Measurements from ENCODE around the gene FRMD4A. TPM values are rescaled to one million over a fixed set of nuclear protein-coding genes. Genes with fewer than 3 reads are reported as not detected.
A peak's percentile ranks its signal among the peaks of the same experiment; 100 is the strongest.

Gene FRMD4A
- total and polyA plus RNA-seq, 11 donors, result 12.2 to 58.1 (median 28.1) TPM

GRCh38 chr10:13637303-13637856, 693.3 kb downstream of the FRMD4A start:
- ATAC-seq (no peak), DNase-seq (no peak)
- 74 to 89% (median 84%) methylated on average over 1 of the region's 1 CpG for WGBS, 4 donors
- Histone ChIP-seq H3K27me3 (no peaks in the 10 kb centered on the region), H3K4me1 (peaks cover 0 to 31% (median 7%) of the 10 kb centered on the region in 12 donors), H3K9me3 (peaks cover 0 to 9% (median 5%) of the 10 kb centered on the region in 12 donors), H3K4me3 (no peak overlapping the region), H3K27ac (peak overlapping the region in 1 of 12 donors; percentile 19), H3K36me3 (peaks cover 0 to 32% (median 19%) of the 10 kb centered on the region in 9 donors)
- TF ChIP-seq POLR2A (IDR thresholded peaks at IDR 0.05) (no peak), CTCF (IDR thresholded peaks at IDR 0.05) (no peak)
- intact Hi-C loops (cut with DNase I), result no loop called here

DNA sequence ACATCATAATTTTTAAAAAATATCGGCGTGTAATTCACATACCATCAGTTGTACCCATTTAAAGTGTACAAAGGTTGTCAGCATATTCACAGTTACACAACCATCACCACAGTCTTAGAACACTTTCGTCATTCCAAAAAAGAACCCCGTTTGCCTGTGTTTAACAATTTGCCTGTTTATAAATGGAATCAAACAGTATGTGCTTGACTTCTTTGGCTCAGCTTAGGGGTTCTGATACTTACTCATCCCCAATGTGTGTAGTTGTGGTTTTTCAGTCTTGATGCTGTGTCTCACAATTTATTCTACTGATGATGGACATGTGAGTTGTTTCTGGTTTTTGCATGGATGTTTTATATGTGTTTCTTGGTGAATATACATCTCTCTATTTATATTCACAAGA, 693.9 kb downstream of the FRMD4A start:
- WGBS, 4 donors, result 95 to 97% (median 96%) methylated on average over 4 of the region's 4 CpGs

DNA sequence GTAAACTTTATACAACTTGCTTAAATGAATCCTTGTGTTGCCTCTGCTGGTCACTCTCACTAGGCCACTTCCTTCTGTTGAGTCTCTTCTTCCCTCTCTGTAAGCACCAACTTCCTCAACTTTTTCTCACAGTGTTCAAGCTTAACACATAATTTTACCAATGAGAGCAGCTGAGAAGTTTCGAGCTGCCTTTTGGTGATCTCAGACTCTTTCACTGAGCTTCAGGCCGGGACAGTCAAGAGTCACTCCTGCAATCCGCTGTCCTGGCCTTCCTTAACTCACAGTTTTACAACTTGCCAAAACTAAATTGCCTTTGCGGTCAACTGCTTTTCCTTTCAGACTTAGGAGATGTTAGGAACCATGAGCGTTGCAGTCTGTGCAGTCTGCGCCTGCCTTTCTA, 696.5 kb downstream of the FRMD4A start:
- DNase-seq (no peak), ATAC-seq (peak; percentile 48 to 72 (median 64))
- WGBS, 4 donors, result 54 to 83% (median 67%) methylated on average over 6 of the region's 6 CpGs
- no peaks in the 10 kb centered on the region for H3K27me3 ChIP-seq
- H3K27ac ChIP-seq, result peak overlapping the region; percentile 69 to 95 (median 80)
- H3K36me3 ChIP-seq, result peaks cover 0 to 31% (median 27%) of the 10 kb centered on the region in 9 donors
- TF ChIP-seq CTCF (IDR thresholded peaks at IDR 0.05), result no peak
- no peak for TF ChIP-seq POLR2A (IDR thresholded peaks at IDR 0.05)
- no peak overlapping the region for H3K4me3 ChIP-seq
- peaks cover 0 to 36% (median 8%) of the 10 kb centered on the region in 12 donors for H3K4me1 ChIP-seq
- intact Hi-C loops (cut with DNase I), result no loop called here
- no peaks in the 10 kb centered on the region for H3K9me3 ChIP-seq

More for the DNA sequence above, 693.9 kb downstream of the FRMD4A start:
- Histone ChIP-seq H3K4me3 (no peak overlapping the region), H3K27ac (peak overlapping the region in 1 of 12 donors; percentile 19), H3K36me3 (peaks cover 0 to 27% (median 17%) of the 10 kb centered on the region in 9 donors), H3K4me1 (peaks cover 0 to 32% (median 8%) of the 10 kb centered on the region in 12 donors), H3K27me3 (no peaks in the 10 kb centered on the region), H3K9me3 (peaks cover 0 to 3% (median 0%) of the 10 kb centered on the region in 12 donors)
- ATAC-seq (no peak), DNase-seq (no peak)
- TF ChIP-seq POLR2A (IDR thresholded peaks at IDR 0.05) (no peak), CTCF (IDR thresholded peaks at IDR 0.05) (no peak)
- intact Hi-C loops (cut with DNase I), result no loop called here

DNA sequence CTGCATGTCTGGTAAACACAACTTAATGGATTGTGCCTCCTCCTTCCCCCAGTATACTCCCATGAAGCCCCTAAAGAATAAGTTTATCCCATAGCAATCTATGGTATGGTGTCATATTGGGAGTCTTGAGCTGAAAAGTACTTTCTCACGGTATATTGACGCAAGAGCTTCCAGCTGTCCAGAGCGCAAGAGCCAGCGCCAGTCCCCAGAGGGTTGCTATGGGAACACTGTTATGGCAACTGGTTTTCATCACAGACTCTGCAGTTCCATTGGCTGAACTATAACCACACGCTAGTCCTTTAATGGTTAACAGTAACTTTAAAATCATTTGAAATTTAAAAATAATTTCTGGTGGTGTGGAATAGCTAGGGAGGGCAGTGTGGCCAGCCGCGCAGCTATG, 697.0 kb downstream of the FRMD4A start:
- Histone ChIP-seq H3K9me3 (no peaks in the 10 kb centered on the region), H3K36me3 (peaks cover 0 to 27% (median 22%) of the 10 kb centered on the region in 9 donors), H3K27me3 (no peaks in the 10 kb centered on the region), H3K4me1 (peaks cover 0 to 36% (median 8%) of the 10 kb centered on the region in 12 donors), H3K4me3 (peak overlapping the region in 4 of 12 donors; percentile 2 to 14 (median 9)), H3K27ac (peak overlapping the region; percentile 74 to 95 (median 84))
- intact Hi-C loops (cut with DNase I), result no loop called here
- ATAC-seq, result peak; percentile 83 to 92 (median 91)
- peak; percentile 75 to 86 (median 83) for DNase-seq
- TF ChIP-seq POLR2A (IDR thresholded peaks at IDR 0.05) (no peak), CTCF (IDR thresholded peaks at IDR 0.05) (no peak)
- 47 to 78% (median 72%) methylated on average over 7 of the region's 7 CpGs for WGBS, 4 donors

Measured in heart left ventricle (tissue), 16 donors.